GM23248 (cell line): ENCODE data around the gene KIF26A. TPM values are rescaled to one million over a fixed set of nuclear protein-coding genes. Genes with fewer than 3 reads are reported as not detected.

Experiments used
- DNase-seq: peaks from one replicate; pipeline ENCODE4 v3.0.0-alpha.2; 2015
- H2AFZ ChIP-seq: fragments of 200-600 bp; sonication (generic); 2 replicates; pipeline ENCODE4 v1.6.1; 2016; ENCODE audit warnings: antibody characterized with exemption
- H3F3A ChIP-seq: fragments of 200-600 bp; sonication (generic); 2 replicates; pipeline ENCODE4 v1.6.1; 2016; ENCODE audit warnings: mild to moderate bottlenecking, antibody characterized with exemption, mixed run types; ENCODE audit not compliant: insufficient read depth
- H3K27ac ChIP-seq: fragments of 200-600 bp; sonication (generic); 2 replicates; pipeline ENCODE4 v1.5.1; 2016; ENCODE audit warnings: mild to moderate bottlenecking
- H3K27me3 ChIP-seq: fragments of 200-600 bp; sonication (generic); replicated peaks from 2 replicates; pipeline ENCODE4 v1.6.1; 2016; ENCODE audit warnings: mild to moderate bottlenecking; ENCODE audit not compliant: insufficient read depth
- H3K36me3 ChIP-seq: fragments of 200-600 bp; sonication (generic); 2 replicates; pipeline ENCODE4 v1.6.1; 2016; ENCODE audit warnings: low read depth, mild to moderate bottlenecking
- H3K4me1 ChIP-seq: fragments of 200-600 bp; sonication (generic); 2 replicates; pipeline ENCODE4 v1.6.1; 2016; ENCODE audit warnings: mild to moderate bottlenecking; ENCODE audit not compliant: insufficient read depth
- H3K4me2 ChIP-seq: fragments of 200-600 bp; sonication (generic); one replicate; pipeline ENCODE4 v1.6.1; 2016; ENCODE audit warnings: mild to moderate bottlenecking; ENCODE audit not compliant: unreplicated experiment
- H3K4me3 ChIP-seq: fragments of 200-600 bp; sonication (generic); 2 replicates; pipeline ENCODE4 v1.5.1; 2016; ENCODE audit warnings: mild to moderate bottlenecking
- H3K79me2 ChIP-seq: fragments of 200-600 bp; sonication (generic); 2 replicates; pipeline ENCODE4 v1.6.1; 2016; ENCODE audit warnings: mild to moderate bottlenecking; ENCODE audit not compliant: insufficient read depth
- H3K9ac ChIP-seq: fragments of 200-600 bp; sonication (generic); 2 replicates; pipeline ENCODE4 v1.6.1; 2016; ENCODE audit warnings: mild to moderate bottlenecking
- H3K9me2 ChIP-seq: fragments of 200-600 bp; sonication (generic); 2 replicates; pipeline ENCODE4 v1.6.1; 2016; ENCODE audit warnings: mixed run types, mild to moderate bottlenecking, moderate library complexity; ENCODE audit not compliant: insufficient read depth
- H3K9me3 ChIP-seq: fragments of 200-600 bp; sonication (generic); one replicate; pipeline ENCODE4 v1.6.1; 2017; ENCODE audit warnings: low read depth
- H4K20me1 ChIP-seq: fragments of 200-600 bp; sonication (generic); 2 replicates; pipeline ENCODE4 v1.6.0; 2016; ENCODE audit not compliant: insufficient read depth
- EZH2 ChIP-seq: fragments of 200-600 bp; sonication (generic); IDR thresholded peaks from 2 replicates; pipeline ENCODE4 v1.6.1; 2018; ENCODE audit warnings: antibody characterized with exemption, mild to moderate bottlenecking; ENCODE audit not compliant: insufficient read depth, poor library complexity, severe bottlenecking
- EZH2phosphoT487 ChIP-seq: fragments of 200-600 bp; sonication (generic); IDR thresholded peaks from 2 replicates; pipeline ENCODE4 v1.6.1; 2018; ENCODE audit warnings: antibody characterized with exemption, moderate library complexity, mild to moderate bottlenecking, low read depth; ENCODE audit not compliant: insufficient read depth
- WGBS, 2 experiments: methylation state at CpG; one replicate each; pipeline ENCODE4 v1.1.6; 2015 to 2017; ENCODE audit warnings: low lambda C conversion rate in 2 of 2, low coverage in 1 of 2; ENCODE audit errors: missing lambda C conversion rate in 2 of 2; 5-methylcytosine and 5-hydroxymethylcytosine counted together
- in situ Hi-C: fragments of 300-500 bp; cut with MboI; formaldehyde crosslinking; loops from 2 replicates; pipeline ENCODE4 v1.15.0; 2020
- polyA plus RNA-seq: library from polyadenylated mRNA; unstranded; fragments of >200 nt; fragmentation: Nextera tagmentation; extraction: Ambion mirVana; gene quantifications from 2 replicates; pipeline ENCODE4 v1.2.1, GENCODE V29; 2016
- total RNA-seq: library from RNA; depleted of rRNA; stranded (reverse); fragments of >200 nt; shearing (Covaris generic); gene quantifications from 2 replicates; pipeline ENCODE4 v1.2.3, GENCODE V29; 2014

The KIF26A gene
- total and polyA plus RNA-seq, 2 experiments from 2014 or later = not detected

GRCh38 chr14:104098272-104099095 lies 39.9 kb upstream of the KIF26A start:
- H3K9ac ChIP-seq = no peak overlapping the region
- no peaks in the 10 kb centered on the region for H3K9me2 ChIP-seq
- H3K9me3 ChIP-seq = no peaks in the 10 kb centered on the region
- H3K4me3 ChIP-seq = no peak overlapping the region
- no peaks in the 10 kb centered on the region; the same call in 1 of the 2 replicates for H3K27me3 ChIP-seq
- no peak overlapping the region for H2AFZ ChIP-seq
- no peaks in the 10 kb centered on the region for H3K36me3 ChIP-seq
- no peak overlapping the region for H3K4me2 ChIP-seq
- H3F3A ChIP-seq = no peaks in the 10 kb centered on the region
- H3K27ac ChIP-seq = no peak overlapping the region
- TF ChIP-seq EZH2phosphoT487 (no peak), EZH2 (no peak)
- H3K4me1 ChIP-seq = no peaks in the 10 kb centered on the region
- DNase-seq = no peak
- H4K20me1 ChIP-seq = no peaks in the 10 kb centered on the region
- WGBS, 2 experiments = 56 to 66% methylated on average over 21 to 24 of the region's 25 CpGs
- in situ Hi-C loops = no loop called here
- no peaks in the 10 kb centered on the region for H3K79me2 ChIP-seq

GRCh38 chr14:104099096-104100041 lies 39.0 kb upstream of the KIF26A start:
- no peak for TF ChIP-seq EZH2phosphoT487
- no peak for TF ChIP-seq EZH2
- Histone ChIP-seq H3K4me3 (no peak overlapping the region), H3K36me3 (no peaks in the 10 kb centered on the region), H3K79me2 (no peaks in the 10 kb centered on the region), H3K27me3 (no peaks in the 10 kb centered on the region; the same call in 1 of the 2 replicates), H3K4me2 (no peak overlapping the region), H2AFZ (no peak overlapping the region), H3K4me1 (no peaks in the 10 kb centered on the region), H3K27ac (no peak overlapping the region), H3K9ac (no peak overlapping the region), H3K9me3 (no peaks in the 10 kb centered on the region), H3K9me2 (no peaks in the 10 kb centered on the region), H4K20me1 (no peaks in the 10 kb centered on the region), H3F3A (no peaks in the 10 kb centered on the region)
- in situ Hi-C loops = no loop called here
- 46 to 47% methylated on average over 26 of the region's 26 CpGs for WGBS, 2 experiments
- no peak for DNase-seq

- Histone ChIP-seq H3K9me3 (no peaks in the 10 kb centered on the region), H3K9ac (no peak overlapping the region), H3K79me2 (no peaks in the 10 kb centered on the region), H3K4me1 (no peaks in the 10 kb centered on the region), H3K27me3 (no peaks in the 10 kb centered on the region; the same call in 1 of the 2 replicates), H3K9me2 (no peaks in the 10 kb centered on the region), H3K4me3 (no peak overlapping the region), H2AFZ (no peak overlapping the region), H3K4me2 (no peak overlapping the region), H3F3A (no peaks in the 10 kb centered on the region), H4K20me1 (no peaks in the 10 kb centered on the region), H3K27ac (no peak overlapping the region), H3K36me3 (no peaks in the 10 kb centered on the region)
- TF ChIP-seq EZH2 = no peak
- no peak for TF ChIP-seq EZH2phosphoT487
- 42 to 48% methylated on average over 21 to 22 of the region's 23 CpGs for WGBS, 2 experiments
- DNase-seq = no peak
- in situ Hi-C loops = no loop called here
These were observed 38.0 kb upstream of the KIF26A start for GRCh38 chr14:104100171-104101085.
